HG03565 (cell line): ENCODE data around the gene HERC2.
"Not testable (repeated sequence)": the region's sequence is repeated elsewhere in the genome, so short reads cannot be mapped to it uniquely, and the experiment has no call there.

Experiments
- ATAC-seq: cut with Tn5 transposase; IDR thresholded peaks from one replicate; pipeline ENCODE4 v1.9.1; 2021; ENCODE audit warnings: mild to moderate bottlenecking, moderate library complexity; ENCODE audit not compliant: unreplicated experiment

The HERC2 gene

GRCh38 chr15:28227303-28227702, 94.7 kb downstream of the HERC2 start:
- ATAC-seq = not testable (repeated sequence)

- ATAC-seq = not testable (repeated sequence)
Measured at GRCh38 chr15:28222612-28223011, 99.4 kb downstream of the HERC2 start.

- not testable (repeated sequence) for ATAC-seq
Measured at GRCh38 chr15:28221696-28222095, 100.3 kb downstream of the HERC2 start.

GRCh38 chr15:28219116-28219515, 102.9 kb downstream of the HERC2 start:
- ATAC-seq = no peak

GRCh38 chr15:28216946-28217546, 104.9 kb downstream of the HERC2 start:
- ATAC-seq = not testable (repeated sequence)

GRCh38 chr15:28215521-28215920, 106.5 kb downstream of the HERC2 start:
- ATAC-seq = not testable (repeated sequence)

GRCh38 chr15:28214006-28214790, 107.8 kb downstream of the HERC2 start:
- not testable (repeated sequence) for ATAC-seq

- ATAC-seq = not testable (repeated sequence)
Measured at GRCh38 chr15:28213393-28213792, 108.6 kb downstream of the HERC2 start.

- no peak for ATAC-seq
Measured at GRCh38 chr15:28208583-28208982, 113.4 kb downstream of the HERC2 start.

GRCh38 chr15:28205640-28206039, 116.3 kb downstream of the HERC2 start:
- ATAC-seq = not testable (repeated sequence)

GRCh38 chr15:28203055-28203828, 118.7 kb downstream of the HERC2 start:
- not testable (repeated sequence) for ATAC-seq

- ATAC-seq = not testable (repeated sequence)
Measured at GRCh38 chr15:28202124-28202523, 119.9 kb downstream of the HERC2 start.

GRCh38 chr15:28198215-28198614, 123.8 kb downstream of the HERC2 start:
- ATAC-seq = not testable (repeated sequence)

GRCh38 chr15:28197694-28198093, 124.3 kb downstream of the HERC2 start:
- ATAC-seq = not testable (repeated sequence)

- ATAC-seq = not testable (repeated sequence)
Measured at GRCh38 chr15:28196581-28196980, 125.4 kb downstream of the HERC2 start.

GRCh38 chr15:28192772-28193171, 129.2 kb downstream of the HERC2 start:
- ATAC-seq = no peak

GRCh38 chr15:28191832-28192231, 130.1 kb downstream of the HERC2 start:
- no peak for ATAC-seq

GRCh38 chr15:28190391-28191174, 131.4 kb downstream of the HERC2 start:
- ATAC-seq = no peak

GRCh38 chr15:28185148-28185895, 136.7 kb downstream of the HERC2 start:
- ATAC-seq = no peak

GRCh38 chr15:28184166-28184565, 137.8 kb downstream of the HERC2 start:
- no peak for ATAC-seq
